Measurements from ENCODE around the gene CDH23. TPM values are rescaled to one million over a fixed set of nuclear protein-coding genes. Genes with fewer than 3 reads are reported as not detected.

The CDH23 gene
- total RNA-seq, 1 donor from 2014 or later, result not detected

DNA sequence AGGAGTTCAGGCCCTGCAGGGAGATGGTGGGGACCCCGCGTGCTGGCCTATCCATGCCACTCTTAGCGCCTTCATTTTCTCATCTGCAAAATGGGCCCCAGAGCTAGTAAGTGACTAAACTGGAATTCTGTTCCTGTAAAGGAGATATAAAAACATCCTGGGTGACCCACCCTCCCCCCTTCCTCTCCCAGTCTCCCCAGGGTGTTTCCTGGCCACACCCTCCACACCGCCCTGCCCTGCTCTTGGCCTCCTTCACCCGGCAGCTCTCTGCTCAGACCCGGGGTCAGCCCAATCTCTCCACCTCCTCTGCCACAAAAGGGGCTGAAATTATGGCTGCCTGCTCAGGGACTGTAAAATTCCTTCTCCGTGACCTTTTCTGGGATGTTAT, 252.2 kb downstream of the CDH23 start:
- DNase-seq (ENCODE audit: low spot score), result no peak
- H3K27ac Mint-ChIP-seq (ENCODE audit: unreplicated experiment), result no peak overlapping the region
- TF ChIP-seq, protein P1, sequence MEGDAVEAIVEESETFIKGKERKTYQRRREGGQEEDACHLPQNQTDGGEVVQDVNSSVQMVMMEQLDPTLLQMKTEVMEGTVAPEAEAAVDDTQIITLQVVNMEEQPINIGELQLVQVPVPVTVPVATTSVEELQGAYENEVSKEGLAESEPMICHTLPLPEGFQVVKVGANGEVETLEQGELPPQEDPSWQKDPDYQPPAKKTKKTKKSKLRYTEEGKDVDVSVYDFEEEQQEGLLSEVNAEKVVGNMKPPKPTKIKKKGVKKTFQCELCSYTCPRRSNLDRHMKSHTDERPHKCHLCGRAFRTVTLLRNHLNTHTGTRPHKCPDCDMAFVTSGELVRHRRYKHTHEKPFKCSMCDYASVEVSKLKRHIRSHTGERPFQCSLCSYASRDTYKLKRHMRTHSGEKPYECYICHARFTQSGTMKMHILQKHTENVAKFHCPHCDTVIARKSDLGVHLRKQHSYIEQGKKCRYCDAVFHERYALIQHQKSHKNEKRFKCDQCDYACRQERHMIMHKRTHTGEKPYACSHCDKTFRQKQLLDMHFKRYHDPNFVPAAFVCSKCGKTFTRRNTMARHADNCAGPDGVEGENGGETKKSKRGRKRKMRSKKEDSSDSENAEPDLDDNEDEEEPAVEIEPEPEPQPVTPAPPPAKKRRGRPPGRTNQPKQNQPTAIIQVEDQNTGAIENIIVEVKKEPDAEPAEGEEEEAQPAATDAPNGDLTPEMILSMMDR (IDR thresholded peaks at IDR 0.05), result no peak
- H3K27me3 Mint-ChIP-seq (ENCODE audit: low read depth), result peaks cover 31% of the 10 kb centered on the region
- H3K9me3 Mint-ChIP-seq (ENCODE audit: low read depth), result no peaks in the 10 kb centered on the region
- no peaks in the 10 kb centered on the region for H3K36me3 Mint-ChIP-seq (ENCODE audit: low read depth)
- H3K4me1 Mint-ChIP-seq (ENCODE audit: low read depth), result no peaks in the 10 kb centered on the region
- no peak overlapping the region for H3K4me3 Mint-ChIP-seq (ENCODE audit: unreplicated experiment)

DNA sequence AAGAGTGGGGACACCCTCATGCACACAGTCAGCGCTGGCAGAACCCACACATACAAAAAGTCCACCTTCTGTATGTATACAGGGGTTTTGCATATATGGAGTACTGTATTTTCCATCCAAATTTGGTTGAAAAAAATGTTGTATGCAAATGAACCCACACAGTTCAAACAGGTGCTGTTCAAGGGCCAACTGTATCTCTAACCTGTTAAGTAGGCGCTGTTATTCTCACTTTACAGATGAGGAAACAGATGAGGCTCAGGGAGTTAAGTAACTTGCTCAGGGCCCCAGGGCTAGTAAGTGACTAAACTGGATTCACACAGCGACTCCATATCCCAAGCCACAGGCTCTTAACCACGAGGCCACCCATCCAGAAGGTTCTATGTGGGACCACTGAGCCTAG, 252.9 kb downstream of the CDH23 start:
- TF ChIP-seq, protein P1 (IDR thresholded peaks at IDR 0.05), result no peak
- DNase-seq (ENCODE audit: low spot score), result no peak
- H3K36me3 Mint-ChIP-seq (ENCODE audit: low read depth), result no peaks in the 10 kb centered on the region
- H3K27me3 Mint-ChIP-seq (ENCODE audit: low read depth), result peaks cover 31% of the 10 kb centered on the region
- H3K9me3 Mint-ChIP-seq (ENCODE audit: low read depth), result no peaks in the 10 kb centered on the region
- no peak overlapping the region for H3K4me3 Mint-ChIP-seq (ENCODE audit: unreplicated experiment)
- H3K4me1 Mint-ChIP-seq (ENCODE audit: low read depth), result no peaks in the 10 kb centered on the region
- no peak overlapping the region for H3K27ac Mint-ChIP-seq (ENCODE audit: unreplicated experiment)

DNA sequence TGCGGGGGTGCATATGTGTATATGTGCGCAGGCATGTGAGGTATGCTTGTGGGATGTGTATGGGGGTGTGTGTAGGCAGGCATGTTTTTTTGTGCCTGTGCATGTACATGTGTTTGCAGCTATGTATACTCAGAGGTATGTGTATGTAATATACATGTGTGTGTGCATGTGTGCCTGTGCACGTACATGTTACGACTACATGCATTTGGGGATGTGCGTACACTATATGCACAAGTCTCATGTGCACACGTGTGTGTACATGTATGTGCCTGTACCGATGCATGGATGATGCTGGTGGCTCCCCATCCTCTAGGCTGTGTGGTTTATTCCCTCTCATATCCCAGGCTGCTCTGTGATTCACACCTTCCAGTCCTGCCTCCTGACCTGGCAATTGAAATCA, 253.7 kb downstream of the CDH23 start:
- Mint-ChIP-seq H3K36me3 (ENCODE audit: low read depth) (no peaks in the 10 kb centered on the region), H3K4me3 (ENCODE audit: unreplicated experiment) (no peak overlapping the region), H3K9me3 (ENCODE audit: low read depth) (no peaks in the 10 kb centered on the region), H3K27me3 (ENCODE audit: low read depth) (peaks cover 28% of the 10 kb centered on the region), H3K27ac (ENCODE audit: unreplicated experiment) (no peak overlapping the region), H3K4me1 (ENCODE audit: low read depth) (no peaks in the 10 kb centered on the region)
- no peak for DNase-seq (ENCODE audit: low spot score)
- TF ChIP-seq, protein P1 (IDR thresholded peaks at IDR 0.05), result no peak

DNA sequence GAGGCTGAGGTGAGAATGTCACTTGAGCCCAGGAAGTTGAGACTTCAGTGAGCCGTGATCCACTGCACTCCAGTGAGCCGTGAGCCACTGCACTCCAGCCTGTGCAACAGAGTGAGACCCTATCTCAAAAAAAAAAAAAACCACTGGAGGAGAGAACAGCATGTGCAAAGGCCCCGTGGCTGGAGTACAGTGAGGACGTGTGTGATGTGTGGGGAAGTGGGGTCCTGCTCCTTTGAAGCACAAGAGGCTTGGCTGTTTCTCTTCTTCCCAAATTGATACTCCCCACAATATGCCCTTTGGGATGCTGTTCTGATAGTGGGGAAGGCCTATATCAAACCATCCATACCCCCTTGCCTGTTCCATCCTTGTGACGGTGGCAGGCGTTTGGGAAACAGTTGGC, 254.7 kb downstream of the CDH23 start:
- no peaks in the 10 kb centered on the region for H3K36me3 Mint-ChIP-seq (ENCODE audit: low read depth)
- no peaks in the 10 kb centered on the region for H3K9me3 Mint-ChIP-seq (ENCODE audit: low read depth)
- H3K27ac Mint-ChIP-seq (ENCODE audit: unreplicated experiment), result no peak overlapping the region
- DNase-seq (ENCODE audit: low spot score), result no peak
- no peaks in the 10 kb centered on the region for H3K4me1 Mint-ChIP-seq (ENCODE audit: low read depth)
- TF ChIP-seq, protein P1 (IDR thresholded peaks at IDR 0.05), result no peak
- H3K27me3 Mint-ChIP-seq (ENCODE audit: low read depth), result peaks cover 22% of the 10 kb centered on the region
- no peak overlapping the region for H3K4me3 Mint-ChIP-seq (ENCODE audit: unreplicated experiment)

DNA sequence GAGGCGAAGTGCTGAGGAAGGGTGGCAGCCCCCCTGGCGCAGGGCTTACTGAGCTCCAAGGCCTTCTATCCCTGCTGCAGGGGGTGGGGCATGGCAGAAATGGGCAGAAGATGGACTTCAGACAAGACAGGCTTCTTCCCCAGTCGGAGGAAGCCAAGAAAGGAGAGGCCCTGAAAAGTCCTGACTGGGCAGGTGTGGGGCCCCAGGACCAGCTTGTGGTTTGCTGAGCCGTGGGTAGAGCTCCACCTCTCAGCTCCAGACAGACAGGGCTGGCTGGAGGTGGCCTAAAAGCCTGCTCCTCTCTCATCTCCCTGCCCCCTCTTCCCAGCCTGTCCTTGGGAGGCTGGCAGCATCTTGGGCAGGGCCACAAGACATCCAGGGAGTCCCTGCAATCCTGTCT, 255.2 kb downstream of the CDH23 start:
- DNase-seq (ENCODE audit: low spot score), result no peak
- H3K4me3 Mint-ChIP-seq (ENCODE audit: unreplicated experiment), result no peak overlapping the region
- no peaks in the 10 kb centered on the region for H3K9me3 Mint-ChIP-seq (ENCODE audit: low read depth)
- H3K36me3 Mint-ChIP-seq (ENCODE audit: low read depth), result no peaks in the 10 kb centered on the region
- TF ChIP-seq, protein P1 (IDR thresholded peaks at IDR 0.05), result no peak
- peaks cover 23% of the 10 kb centered on the region for H3K27me3 Mint-ChIP-seq (ENCODE audit: low read depth)
- no peak overlapping the region for H3K27ac Mint-ChIP-seq (ENCODE audit: unreplicated experiment)
- H3K4me1 Mint-ChIP-seq (ENCODE audit: low read depth), result no peaks in the 10 kb centered on the region
